Endothelial cell of umbilical vein (primary cell): Measurements from ENCODE around the gene GALNT9. TPM values are rescaled to one million over a fixed set of nuclear protein-coding genes. Genes with fewer than 3 reads are reported as not detected.

Experiments used
- BruUV-seq: library from RNA; stranded (reverse); fragments of 400-500 nt; replicated peaks from 2 replicates; lab custom pipeline; 2021; lab: Mats Ljungman, UMichigan
- CTCF ChIA-PET: fragments of 300-600, 350-600 bp; sonication (Branson Sonifier 250); formaldehyde crosslinking; loops from one replicate; lab custom pipeline; 2021; ENCODE audit warnings: antibody characterized with exemption, inconsistent platforms; lab: Charles Lee
- POLR2A ChIA-PET: fragments of 300-600, 350-600 bp; sonication (Branson Sonifier 250); formaldehyde crosslinking; loops from one replicate; lab custom pipeline; 2021; ENCODE audit warnings: antibody characterized with exemption, inconsistent platforms; lab: Charles Lee
- DNase-seq: peaks from one replicate; pipeline ENCODE4 v3.0.0-alpha.2; 2011; ENCODE audit warnings: low read depth, low spot score
- FAIRE-seq: peaks from 2 replicates; lab custom pipeline; 2011; peaks lifted over from hg19 to GRCh38; lab: Jason Lieb, UNC
- H2AFZ ChIP-seq: 2 replicates; pipeline ENCODE4 v1.6.0; 2012; ENCODE audit warnings: low read depth, low read length, control low read depth, inconsistent platforms
- H3K27ac ChIP-seq: 2 replicates; pipeline ENCODE4 v1.5.1; 2011; ENCODE audit warnings: low read depth, mild to moderate bottlenecking, control low read depth, low read length, moderate library complexity; ENCODE audit not compliant: insufficient read depth
- H3K27me3 ChIP-seq, 2 experiments: 2 replicates each; pipeline versions ENCODE4 v1.6.0 to v1.6.1; 2011; ENCODE audit warnings: low read length in 2 of 2, mixed read lengths in 1 of 2; ENCODE audit not compliant: control insufficient read depth in 2 of 2, insufficient read depth in 2 of 2
- H3K36me3 ChIP-seq, 2 experiments: 2 replicates in 1 of 2; 3 replicates in 1 of 2; pipeline ENCODE4 v1.5.1; 2011; ENCODE audit warnings: low read length in 2 of 2, mild to moderate bottlenecking in 1 of 2, moderate library complexity in 1 of 2; ENCODE audit not compliant: control insufficient read depth in 2 of 2, insufficient read depth in 2 of 2; ENCODE audit errors: extremely low read depth in 1 of 2
- H3K4me1 ChIP-seq: 3 replicates; pipeline ENCODE4 v1.5.1; 2011; ENCODE audit warnings: mild to moderate bottlenecking, low read length; ENCODE audit not compliant: control insufficient read depth, insufficient read depth; ENCODE audit errors: extremely low read depth
- H3K4me2 ChIP-seq: 2 replicates; pipeline ENCODE4 v1.6.1; 2011; ENCODE audit warnings: low read length, control low read depth, mixed read lengths; ENCODE audit not compliant: insufficient read depth
- H3K4me3 ChIP-seq, 3 experiments: fragments of 200-600 bp in 1 of 3; sonication (generic), shearing (Covaris generic) in 1 of 3; replicated peaks in 1 of 3; 2 replicates each; pipeline ENCODE4 v1.5.1; 2011 to 2016; ENCODE audit warnings: control low read depth in 3 of 3, low read length in 3 of 3, mild to moderate bottlenecking in 2 of 3, inconsistent platforms in 1 of 3, low read depth in 1 of 3, moderate library complexity in 1 of 3; ENCODE audit not compliant: insufficient read depth in 1 of 3
- H3K79me2 ChIP-seq: 2 replicates; pipeline ENCODE4 v1.6.0; 2012; ENCODE audit warnings: low read length, inconsistent platforms; ENCODE audit not compliant: control insufficient read depth, insufficient read depth
- H3K9ac ChIP-seq: replicated peaks from 2 replicates; pipeline ENCODE3; 2011; ENCODE audit warnings: low read length, control low read depth; ENCODE audit not compliant: insufficient read depth; ENCODE audit errors: extremely low read depth
- H3K9me1 ChIP-seq: replicated peaks from 3 replicates; pipeline ENCODE4 v1.6.0; 2011; ENCODE audit warnings: mild to moderate bottlenecking, low read length; ENCODE audit not compliant: control insufficient read depth, insufficient read depth; ENCODE audit errors: extremely low read depth
- H3K9me3 ChIP-seq: replicated peaks from 2 replicates; pipeline ENCODE4 v1.5.1; 2012; ENCODE audit warnings: low read length, inconsistent platforms; ENCODE audit not compliant: control insufficient read depth, insufficient read depth
- H4K20me1 ChIP-seq: replicated peaks from 2 replicates; pipeline ENCODE3; 2011; ENCODE audit warnings: mild to moderate bottlenecking, low read length; ENCODE audit not compliant: control insufficient read depth, insufficient read depth; ENCODE audit errors: extremely low read depth
- CTCF ChIP-seq, 2 donors: IDR thresholded peaks; 1 replicate in 1 of 2; 2 replicates in 1 of 2; pipeline ENCODE4 v1.5.1; 2011; ENCODE audit warnings: low read length in 2 of 2, mild to moderate bottlenecking in 2 of 2, moderate library complexity in 2 of 2, control low read depth in 1 of 2, inconsistent platforms in 1 of 2, low read depth in 1 of 2; ENCODE audit not compliant: insufficient read depth in 1 of 2; ENCODE audit errors: extremely low read depth in 1 of 2
- EZH2 ChIP-seq: IDR thresholded peaks from 2 replicates; pipeline ENCODE4 v1.6.1; 2012; ENCODE audit warnings: borderline replicate concordance, low read depth, mild to moderate bottlenecking, moderate library complexity, low read length, inconsistent platforms; ENCODE audit not compliant: severe bottlenecking
- FOS ChIP-seq: IDR thresholded peaks from 2 replicates; pipeline ENCODE4 v1.6.1; 2011; ENCODE audit warnings: mild to moderate bottlenecking, low read length, moderate library complexity, borderline replicate concordance; ENCODE audit not compliant: insufficient read depth
- GATA2 ChIP-seq: IDR thresholded peaks from 2 replicates; pipeline ENCODE4 v1.7.0; 2011; ENCODE audit warnings: low read depth, mild to moderate bottlenecking, moderate library complexity, mixed read lengths, low read length; ENCODE audit not compliant: insufficient read length, insufficient read depth
- JUN ChIP-seq: IDR thresholded peaks from 2 replicates; pipeline ENCODE4 v1.6.1; 2011; ENCODE audit warnings: borderline replicate concordance, low read depth; ENCODE audit not compliant: insufficient read length, insufficient read depth
- MAX ChIP-seq: IDR thresholded peaks from 2 replicates; pipeline ENCODE4 v1.6.1; 2011; ENCODE audit not compliant: insufficient read depth, insufficient read length
- MYC ChIP-seq: IDR thresholded peaks from one replicate; pipeline ENCODE4 v1.6.1; 2011; ENCODE audit warnings: mild to moderate bottlenecking, low read depth, low read length
- POLR2A ChIP-seq: IDR thresholded peaks from 2 replicates; pipeline ENCODE4 v1.6.1; 2012; ENCODE audit warnings: low read depth, mild to moderate bottlenecking, control low read depth, low read length
- POLR2AphosphoS5 ChIP-seq: IDR thresholded peaks from 2 replicates; pipeline ENCODE4 v1.6.1; 2012; ENCODE audit warnings: low read depth, mild to moderate bottlenecking, control low read depth, low read length, moderate library complexity; ENCODE audit not compliant: insufficient read depth
- dilution Hi-C: fragments of 300-500 bp; cut with MboI; formaldehyde crosslinking; loops from one replicate; pipeline ENCODE4 v1.15.0; 2019; ENCODE audit warnings: low sequenced_read_pairs; ENCODE audit not compliant: extremely low pct_ligation_motif_present
- intact Hi-C: fragments of 100-400 bp; cut with micrococcal nuclease; formaldehyde crosslinking; loops from one replicate; pipeline ENCODE4 v1.10.0; 2022
- polyA plus RNA-seq, 4 experiments: library from polyadenylated mRNA; depleted of rRNA in 3 of 4; stranded (reverse) in 3 of 4; unstranded in 1 of 4; fragments of >200 nt; gene quantifications; 2 replicates each; pipeline versions ENCODE4 v1.2.1 to v1.2.3, GENCODE V29; 2011 to 2012; ENCODE audit warnings: missing spikeins in 1 of 4
- total RNA-seq: library from RNA; stranded (reverse); gene quantifications from 2 replicates; pipeline ENCODE4 v1.2.3, GENCODE V29; 2021

Gene GALNT9
- total and polyA plus RNA-seq, 2 donors (not counting 3 experiments of a cell fraction or from before 2014, with no cell fraction given): 0.14 to 0.73 TPM

- Histone ChIP-seq H3K9me3 (no peaks in the 10 kb centered on the region), H3K4me2 (no peak overlapping the region), H2AFZ (no peak overlapping the region), H3K4me1 (no peaks in the 10 kb centered on the region), H3K79me2 (no peaks in the 10 kb centered on the region), H4K20me1 (no peaks in the 10 kb centered on the region), H3K4me3 (no peak overlapping the region), H3K36me3 (no peaks in the 10 kb centered on the region), H3K27me3 (no peaks in the 10 kb centered on the region), H3K9ac (no peak overlapping the region), H3K27ac (no peak overlapping the region), H3K9me1 (no peaks in the 10 kb centered on the region)
- DNase-seq (no peak), FAIRE-seq (no peak)
- POLR2A ChIA-PET: no interaction called here
- dilution Hi-C loops (no loop called here), intact Hi-C loops (no loop called here)
- TF ChIP-seq JUN: no peak
- TF ChIP-seq MYC: no peak
- TF ChIP-seq EZH2: no peak
- TF ChIP-seq MAX: no peak
- no peak for TF ChIP-seq POLR2AphosphoS5
- TF ChIP-seq POLR2A: no peak
- no peak for TF ChIP-seq GATA2
- BruUV-seq: no TSS peak
- CTCF ChIA-PET: no interaction called here
These were observed 83.8 kb downstream of the GALNT9 start for GRCh38 chr12:132245521-132246101.

GRCh38 chr12:132244724-132245295 lies 84.6 kb downstream of the GALNT9 start:
- ChIA-PET POLR2A (no interaction called here), CTCF (no interaction called here)
- intact Hi-C loops (no loop called here), dilution Hi-C loops (no loop called here)
- TF ChIP-seq EZH2: no peak
- TF ChIP-seq MYC: no peak
- TF ChIP-seq POLR2AphosphoS5: no peak
- TF ChIP-seq POLR2A: no peak
- no peak for TF ChIP-seq CTCF (IDR thresholded peaks at IDR 0.05; ENCODE audit: extremely low read depth in 1 of 2, insufficient read depth in 1 of 2, low read depth in 1 of 2, low read length in 2 of 2)
- no peak for TF ChIP-seq GATA2
- no peak for TF ChIP-seq MAX
- no peak for TF ChIP-seq JUN
- no peak for TF ChIP-seq FOS
- no peak overlapping the region for H3K27ac ChIP-seq
- H3K79me2 ChIP-seq: no peaks in the 10 kb centered on the region
- no TSS peak for BruUV-seq
- no peak for DNase-seq
- H3K9ac ChIP-seq: no peak overlapping the region
- H2AFZ ChIP-seq: no peak overlapping the region
- H3K36me3 ChIP-seq: no peaks in the 10 kb centered on the region
- H3K4me2 ChIP-seq: no peak overlapping the region
- H3K27me3 ChIP-seq: no peaks in the 10 kb centered on the region
- no peaks in the 10 kb centered on the region for H3K9me3 ChIP-seq
- no peaks in the 10 kb centered on the region for H3K4me1 ChIP-seq
- no peaks in the 10 kb centered on the region for H3K9me1 ChIP-seq
- no peak overlapping the region for H3K4me3 ChIP-seq
- FAIRE-seq: no peak
- H4K20me1 ChIP-seq: no peaks in the 10 kb centered on the region
